GM10248 (cell line): ENCODE measurements around the gene TAMM41.

ENCODE experiments used
- CTCF ChIA-PET: fragments of 300-600 bp; sonication (Branson Sonifier 250); formaldehyde crosslinking; extraction: SDS; loops from one replicate; lab custom pipeline; 2021; ENCODE audit warnings: antibody characterized with exemption; lab: Yijun Ruan, JAX
- POLR2A ChIA-PET: fragments of 350-650 bp; sonication (Branson Sonifier 250); formaldehyde crosslinking; extraction: SDS; loops from one replicate; lab custom pipeline; 2020; ENCODE audit warnings: antibody characterized with exemption; lab: Yijun Ruan, JAX
- DNase-seq: peaks from one replicate; pipeline ENCODE4 v3.0.0; 2012; ENCODE audit errors: extremely low spot score
- CTCF ChIP-seq: IDR thresholded peaks from 2 replicates; pipeline ENCODE4 v1.5.1; 2012; ENCODE audit warnings: mild to moderate bottlenecking, low read depth; ENCODE audit errors: extremely low read depth, missing control alignments, control extremely low read depth

TAMM41 gene

GRCh38 chr3:11826628-11827265 is 19.9 kb downstream of the TAMM41 start:
- ChIA-PET POLR2A (no interaction called here), CTCF (interaction anchor here (1.2 to 2.4 kb wide), 5 partner anchors 10 to 20 kb away, joined by 3 to 17 read pairs (median 7); partner anchors contain the start of gene TAMM41)
- DNase-seq: peak; percentile 24
- TF ChIP-seq CTCF: no peak

- no peak for TF ChIP-seq CTCF
- ChIA-PET POLR2A (no interaction called here), CTCF (interaction anchor here (0.7 to 2.2 kb wide), 8 partner anchors 9 to 446 kb away, joined by 3 to 7 read pairs (median 4); partner anchors contain the start of gene TAMM41)
Measured at GRCh38 chr3:11825301-11825700, 21.4 kb downstream of the TAMM41 start.

GRCh38 chr3:11820531-11821041 is 26.1 kb downstream of the TAMM41 start:
- ChIA-PET POLR2A (no interaction called here), CTCF (interaction anchor here (1.0 to 2.2 kb wide), 2 partner anchors 10 kb away, joined by 3 to 5 read pairs; no protein-coding TSS in a partner anchor)
- TF ChIP-seq CTCF: peak; percentile 13
- DNase-seq: peak; percentile 28

More at GRCh38 chr3:11825301-11825700, 21.4 kb downstream of the TAMM41 start:
- DNase-seq: no peak

- no peak for TF ChIP-seq CTCF
- POLR2A ChIA-PET: no interaction called here
- no peak for DNase-seq
- CTCF ChIA-PET: interaction anchor here (1.6 to 2.2 kb wide), 2 partner anchors 11 to 12 kb away, joined by 5 read pairs; no protein-coding TSS in a partner anchor
Measured at GRCh38 chr3:11819146-11819689, 27.5 kb downstream of the TAMM41 start.

GRCh38 chr3:11818033-11818432 is 28.7 kb downstream of the TAMM41 start:
- ChIA-PET CTCF (interaction anchor here (0.7 to 2.1 kb wide), 7 partner anchors 10 to 439 kb away, joined by 3 to 7 read pairs (median 3); partner anchors contain the start of gene TAMM41), POLR2A (no interaction called here)
- no peak for TF ChIP-seq CTCF
- DNase-seq: no peak

GRCh38 chr3:11815111-11815510 is 31.6 kb downstream of the TAMM41 start:
- CTCF ChIA-PET: interaction anchor here (0.9 to 1.3 kb wide), 4 partner anchors 11 to 50 kb away, joined by 3 to 7 read pairs (median 5); partner anchors contain the start of gene TAMM41
- no peak for TF ChIP-seq CTCF
- DNase-seq: no peak

More at GRCh38 chr3:11815111-11815510, 31.6 kb downstream of the TAMM41 start:
- POLR2A ChIA-PET: no interaction called here
